Endothelial cell of umbilical vein (primary cell): Measurements from ENCODE around the gene ASXL2. TPM values are rescaled to one million over a fixed set of nuclear protein-coding genes. Genes with fewer than 3 reads are reported as not detected.

Experiments used
- BruUV-seq: library from RNA; stranded (reverse); fragments of 400-500 nt; replicated peaks from 2 replicates; lab custom pipeline; 2021; lab: Mats Ljungman, UMichigan
- CTCF ChIA-PET: fragments of 300-600, 350-600 bp; sonication (Branson Sonifier 250); formaldehyde crosslinking; loops from one replicate; lab custom pipeline; 2021; ENCODE audit warnings: antibody characterized with exemption, inconsistent platforms; lab: Charles Lee
- POLR2A ChIA-PET: fragments of 300-600, 350-600 bp; sonication (Branson Sonifier 250); formaldehyde crosslinking; loops from one replicate; lab custom pipeline; 2021; ENCODE audit warnings: antibody characterized with exemption, inconsistent platforms; lab: Charles Lee
- DNase-seq: peaks from one replicate; pipeline ENCODE4 v3.0.0-alpha.2; 2011; ENCODE audit warnings: low read depth, low spot score
- FAIRE-seq: peaks from 2 replicates; lab custom pipeline; 2011; peaks lifted over from hg19 to GRCh38; lab: Jason Lieb, UNC
- H2AFZ ChIP-seq: 2 replicates; pipeline ENCODE4 v1.6.0; 2012; ENCODE audit warnings: low read depth, low read length, control low read depth, inconsistent platforms
- H3K27ac ChIP-seq: 2 replicates; pipeline ENCODE4 v1.5.1; 2011; ENCODE audit warnings: low read depth, mild to moderate bottlenecking, control low read depth, low read length, moderate library complexity; ENCODE audit not compliant: insufficient read depth
- H3K27me3 ChIP-seq, 2 experiments: 2 replicates each; pipeline versions ENCODE4 v1.6.0 to v1.6.1; 2011; ENCODE audit warnings: low read length in 2 of 2, mixed read lengths in 1 of 2; ENCODE audit not compliant: control insufficient read depth in 2 of 2, insufficient read depth in 2 of 2
- H3K36me3 ChIP-seq, 2 experiments: 2 replicates in 1 of 2; 3 replicates in 1 of 2; pipeline ENCODE4 v1.5.1; 2011; ENCODE audit warnings: low read length in 2 of 2, mild to moderate bottlenecking in 1 of 2, moderate library complexity in 1 of 2; ENCODE audit not compliant: control insufficient read depth in 2 of 2, insufficient read depth in 2 of 2; ENCODE audit errors: extremely low read depth in 1 of 2
- H3K4me1 ChIP-seq: 3 replicates; pipeline ENCODE4 v1.5.1; 2011; ENCODE audit warnings: mild to moderate bottlenecking, low read length; ENCODE audit not compliant: control insufficient read depth, insufficient read depth; ENCODE audit errors: extremely low read depth
- H3K4me2 ChIP-seq: 2 replicates; pipeline ENCODE4 v1.6.1; 2011; ENCODE audit warnings: low read length, control low read depth, mixed read lengths; ENCODE audit not compliant: insufficient read depth
- H3K4me3 ChIP-seq, 3 experiments: fragments of 200-600 bp in 1 of 3; sonication (generic), shearing (Covaris generic) in 1 of 3; replicated peaks in 1 of 3; 2 replicates each; pipeline ENCODE4 v1.5.1; 2011 to 2016; ENCODE audit warnings: control low read depth in 3 of 3, low read length in 3 of 3, mild to moderate bottlenecking in 2 of 3, inconsistent platforms in 1 of 3, low read depth in 1 of 3, moderate library complexity in 1 of 3; ENCODE audit not compliant: insufficient read depth in 1 of 3
- H3K79me2 ChIP-seq: 2 replicates; pipeline ENCODE4 v1.6.0; 2012; ENCODE audit warnings: low read length, inconsistent platforms; ENCODE audit not compliant: control insufficient read depth, insufficient read depth
- H3K9ac ChIP-seq: replicated peaks from 2 replicates; pipeline ENCODE3; 2011; ENCODE audit warnings: low read length, control low read depth; ENCODE audit not compliant: insufficient read depth; ENCODE audit errors: extremely low read depth
- H3K9me1 ChIP-seq: replicated peaks from 3 replicates; pipeline ENCODE4 v1.6.0; 2011; ENCODE audit warnings: mild to moderate bottlenecking, low read length; ENCODE audit not compliant: control insufficient read depth, insufficient read depth; ENCODE audit errors: extremely low read depth
- H3K9me3 ChIP-seq: replicated peaks from 2 replicates; pipeline ENCODE4 v1.5.1; 2012; ENCODE audit warnings: low read length, inconsistent platforms; ENCODE audit not compliant: control insufficient read depth, insufficient read depth
- H4K20me1 ChIP-seq: replicated peaks from 2 replicates; pipeline ENCODE3; 2011; ENCODE audit warnings: mild to moderate bottlenecking, low read length; ENCODE audit not compliant: control insufficient read depth, insufficient read depth; ENCODE audit errors: extremely low read depth
- EZH2 ChIP-seq: IDR thresholded peaks from 2 replicates; pipeline ENCODE4 v1.6.1; 2012; ENCODE audit warnings: borderline replicate concordance, low read depth, mild to moderate bottlenecking, moderate library complexity, low read length, inconsistent platforms; ENCODE audit not compliant: severe bottlenecking
- FOS ChIP-seq: IDR thresholded peaks from 2 replicates; pipeline ENCODE4 v1.6.1; 2011; ENCODE audit warnings: mild to moderate bottlenecking, low read length, moderate library complexity, borderline replicate concordance; ENCODE audit not compliant: insufficient read depth
- GATA2 ChIP-seq: IDR thresholded peaks from 2 replicates; pipeline ENCODE4 v1.7.0; 2011; ENCODE audit warnings: low read depth, mild to moderate bottlenecking, moderate library complexity, mixed read lengths, low read length; ENCODE audit not compliant: insufficient read length, insufficient read depth
- JUN ChIP-seq: IDR thresholded peaks from 2 replicates; pipeline ENCODE4 v1.6.1; 2011; ENCODE audit warnings: borderline replicate concordance, low read depth; ENCODE audit not compliant: insufficient read length, insufficient read depth
- MYC ChIP-seq: IDR thresholded peaks from one replicate; pipeline ENCODE4 v1.6.1; 2011; ENCODE audit warnings: mild to moderate bottlenecking, low read depth, low read length
- POLR2A ChIP-seq: IDR thresholded peaks from 2 replicates; pipeline ENCODE4 v1.6.1; 2012; ENCODE audit warnings: low read depth, mild to moderate bottlenecking, control low read depth, low read length
- POLR2AphosphoS5 ChIP-seq: IDR thresholded peaks from 2 replicates; pipeline ENCODE4 v1.6.1; 2012; ENCODE audit warnings: low read depth, mild to moderate bottlenecking, control low read depth, low read length, moderate library complexity; ENCODE audit not compliant: insufficient read depth
- dilution Hi-C: fragments of 300-500 bp; cut with MboI; formaldehyde crosslinking; loops from one replicate; pipeline ENCODE4 v1.15.0; 2019; ENCODE audit warnings: low sequenced_read_pairs; ENCODE audit not compliant: extremely low pct_ligation_motif_present
- intact Hi-C: fragments of 100-400 bp; cut with micrococcal nuclease; formaldehyde crosslinking; loops from one replicate; pipeline ENCODE4 v1.10.0; 2022
- polyA plus RNA-seq, 4 experiments: library from polyadenylated mRNA; depleted of rRNA in 3 of 4; stranded (reverse) in 3 of 4; unstranded in 1 of 4; fragments of >200 nt; gene quantifications; 2 replicates each; pipeline versions ENCODE4 v1.2.1 to v1.2.3, GENCODE V29; 2011 to 2012; ENCODE audit warnings: missing spikeins in 1 of 4
- total RNA-seq: library from RNA; stranded (reverse); gene quantifications from 2 replicates; pipeline ENCODE4 v1.2.3, GENCODE V29; 2021
- TF ChIP-seq, protein P1 (sequence below), 2 donors: IDR thresholded peaks; 1 replicate in 1 of 2; 2 replicates in 1 of 2; pipeline ENCODE4 v1.5.1; 2011; ENCODE audit warnings: low read length in 2 of 2, mild to moderate bottlenecking in 2 of 2, moderate library complexity in 2 of 2, control low read depth in 1 of 2, inconsistent platforms in 1 of 2, low read depth in 1 of 2; ENCODE audit not compliant: insufficient read depth in 1 of 2; ENCODE audit errors: extremely low read depth in 1 of 2
- TF ChIP-seq, protein P2 (sequence below): IDR thresholded peaks from 2 replicates; pipeline ENCODE4 v1.6.1; 2011; ENCODE audit not compliant: insufficient read depth, insufficient read length

Gene ASXL2
- total and polyA plus RNA-seq, 2 donors (not counting 3 experiments of a cell fraction or from before 2014, with no cell fraction given) = 6.1 to 33.8 TPM

DNA sequence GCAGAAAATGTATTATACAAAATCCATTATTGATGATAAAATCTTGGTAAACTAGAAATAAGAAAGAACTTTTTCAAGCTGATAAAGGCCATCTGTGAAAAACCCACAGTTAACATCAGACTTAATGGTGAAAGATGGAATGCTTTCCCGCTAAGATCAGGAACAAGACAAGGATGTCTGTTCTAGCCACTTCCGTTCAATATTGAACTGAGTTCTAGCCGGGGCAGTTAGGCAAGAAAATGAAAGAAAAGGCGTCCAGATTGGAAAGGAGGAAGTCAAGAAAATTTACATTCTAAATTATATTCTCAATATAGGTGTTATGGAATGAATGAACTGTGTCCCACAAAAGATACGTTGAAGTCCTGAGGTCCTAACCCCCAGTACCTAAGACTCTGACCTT lies 165.8 kb downstream of the ASXL2 start:
- POLR2A ChIA-PET = no interaction called here
- Histone ChIP-seq H3K4me3 (no peak overlapping the region), H3K27ac (no peak overlapping the region), H3K4me2 (no peak overlapping the region), H3K9ac (no peak overlapping the region), H3K9me1 (no peaks in the 10 kb centered on the region), H3K36me3 (no peaks in the 10 kb centered on the region), H3K79me2 (no peaks in the 10 kb centered on the region), H4K20me1 (no peaks in the 10 kb centered on the region), H3K27me3 (peaks cover 3% of the 10 kb centered on the region in 2 experiments), H3K9me3 (no peaks in the 10 kb centered on the region), H2AFZ (no peak overlapping the region), H3K4me1 (no peaks in the 10 kb centered on the region)
- no TSS peak for BruUV-seq
- dilution Hi-C loops (no loop called here), intact Hi-C loops (no loop called here)
- CTCF ChIA-PET = interaction anchor here (4.2 kb wide), 1 partner anchor 13 kb away, joined by 23 read pairs; no protein-coding TSS in a partner anchor
- no peak for DNase-seq
- no peak for TF ChIP-seq MYC
- no peak for TF ChIP-seq POLR2AphosphoS5
- no peak for TF ChIP-seq JUN
- TF ChIP-seq, protein P1, sequence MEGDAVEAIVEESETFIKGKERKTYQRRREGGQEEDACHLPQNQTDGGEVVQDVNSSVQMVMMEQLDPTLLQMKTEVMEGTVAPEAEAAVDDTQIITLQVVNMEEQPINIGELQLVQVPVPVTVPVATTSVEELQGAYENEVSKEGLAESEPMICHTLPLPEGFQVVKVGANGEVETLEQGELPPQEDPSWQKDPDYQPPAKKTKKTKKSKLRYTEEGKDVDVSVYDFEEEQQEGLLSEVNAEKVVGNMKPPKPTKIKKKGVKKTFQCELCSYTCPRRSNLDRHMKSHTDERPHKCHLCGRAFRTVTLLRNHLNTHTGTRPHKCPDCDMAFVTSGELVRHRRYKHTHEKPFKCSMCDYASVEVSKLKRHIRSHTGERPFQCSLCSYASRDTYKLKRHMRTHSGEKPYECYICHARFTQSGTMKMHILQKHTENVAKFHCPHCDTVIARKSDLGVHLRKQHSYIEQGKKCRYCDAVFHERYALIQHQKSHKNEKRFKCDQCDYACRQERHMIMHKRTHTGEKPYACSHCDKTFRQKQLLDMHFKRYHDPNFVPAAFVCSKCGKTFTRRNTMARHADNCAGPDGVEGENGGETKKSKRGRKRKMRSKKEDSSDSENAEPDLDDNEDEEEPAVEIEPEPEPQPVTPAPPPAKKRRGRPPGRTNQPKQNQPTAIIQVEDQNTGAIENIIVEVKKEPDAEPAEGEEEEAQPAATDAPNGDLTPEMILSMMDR (IDR thresholded peaks at IDR 0.05; ENCODE audit: extremely low read depth in 1 of 2, insufficient read depth in 1 of 2, low read depth in 1 of 2, low read length in 2 of 2) = no peak
- no peak for TF ChIP-seq GATA2
- no peak for TF ChIP-seq FOS
- TF ChIP-seq POLR2A = no peak
- TF ChIP-seq, protein P2, sequence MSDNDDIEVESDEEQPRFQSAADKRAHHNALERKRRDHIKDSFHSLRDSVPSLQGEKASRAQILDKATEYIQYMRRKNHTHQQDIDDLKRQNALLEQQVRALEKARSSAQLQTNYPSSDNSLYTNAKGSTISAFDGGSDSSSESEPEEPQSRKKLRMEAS = no peak
- TF ChIP-seq EZH2 = no peak
- FAIRE-seq = no peak
